ENCODE results near the gene TEX30.

GRCh38 chr13:102729560-102730270, 43.9 kb downstream of the TEX30 start:
- no peak for TF ChIP-seq EZH2 (IDR thresholded peaks at IDR 0.05; ENCODE audit: low read length)
- TF ChIP-seq, protein P1, sequence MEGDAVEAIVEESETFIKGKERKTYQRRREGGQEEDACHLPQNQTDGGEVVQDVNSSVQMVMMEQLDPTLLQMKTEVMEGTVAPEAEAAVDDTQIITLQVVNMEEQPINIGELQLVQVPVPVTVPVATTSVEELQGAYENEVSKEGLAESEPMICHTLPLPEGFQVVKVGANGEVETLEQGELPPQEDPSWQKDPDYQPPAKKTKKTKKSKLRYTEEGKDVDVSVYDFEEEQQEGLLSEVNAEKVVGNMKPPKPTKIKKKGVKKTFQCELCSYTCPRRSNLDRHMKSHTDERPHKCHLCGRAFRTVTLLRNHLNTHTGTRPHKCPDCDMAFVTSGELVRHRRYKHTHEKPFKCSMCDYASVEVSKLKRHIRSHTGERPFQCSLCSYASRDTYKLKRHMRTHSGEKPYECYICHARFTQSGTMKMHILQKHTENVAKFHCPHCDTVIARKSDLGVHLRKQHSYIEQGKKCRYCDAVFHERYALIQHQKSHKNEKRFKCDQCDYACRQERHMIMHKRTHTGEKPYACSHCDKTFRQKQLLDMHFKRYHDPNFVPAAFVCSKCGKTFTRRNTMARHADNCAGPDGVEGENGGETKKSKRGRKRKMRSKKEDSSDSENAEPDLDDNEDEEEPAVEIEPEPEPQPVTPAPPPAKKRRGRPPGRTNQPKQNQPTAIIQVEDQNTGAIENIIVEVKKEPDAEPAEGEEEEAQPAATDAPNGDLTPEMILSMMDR (optimal IDR thresholded peaks at IDR 0.05 in 1 of 3, IDR thresholded peaks at IDR 0.05 in 1 of 3, conservative IDR thresholded peaks at IDR 0.05 in 1 of 3; ENCODE audit: extremely low read depth in 1 of 3, insufficient read depth in 2 of 3, low read length in 3 of 3), result no peak

Measured in keratinocyte (primary cell).